Heart left ventricle (tissue), 16 donors: Measurements from ENCODE around the gene MROH7. TPM values are rescaled to one million over a fixed set of nuclear protein-coding genes. Genes with fewer than 3 reads are reported as not detected.
"Not testable (repeated sequence)": the region's sequence is repeated elsewhere in the genome, so short reads cannot be mapped to it uniquely, and the experiment has no call there.

Source experiments
- ATAC-seq, 4 donors: fragments of 200-7000 bp; cut with Tn5 transposase; one replicate each; pipeline ENCODE4 v1.9.1; 2020 to 2022; ENCODE audit warnings: moderate library complexity in 4 of 4, mild to moderate bottlenecking in 3 of 4, moderate number of reproducible peaks in 1 of 4
- DNase-seq, 5 donors: peaks; one replicate each; pipeline ENCODE4 v3.0.0-alpha.2; 2020
- H3K27ac ChIP-seq, 12 donors: fragments of 200-600 bp; sonication (generic) in 4 of 12; one replicate each; pipeline versions ENCODE4 v1.5.0 to v1.8.0; 2016 to 2022; ENCODE audit warnings: mild to moderate bottlenecking in 2 of 12
- H3K27me3 ChIP-seq, 9 donors: fragments of 200-600 bp; sonication (generic) in 2 of 9; one replicate each; pipeline versions ENCODE4 v1.5.1 to v1.8.0; 2016 to 2022; ENCODE audit warnings: mild to moderate bottlenecking in 3 of 9
- H3K36me3 ChIP-seq, 9 donors: fragments of 200-600 bp; sonication (generic) in 2 of 9; one replicate each; pipeline versions ENCODE4 v1.5.0 to v1.8.0; 2018 to 2022; ENCODE audit warnings: mild to moderate bottlenecking in 2 of 9
- H3K4me1 ChIP-seq, 12 donors: fragments of 200-600 bp; sonication (generic) in 4 of 12; one replicate each; pipeline versions ENCODE4 v1.5.0 to v1.8.0; 2016 to 2022; ENCODE audit warnings: mild to moderate bottlenecking in 3 of 12
- H3K4me3 ChIP-seq, 12 donors: fragments of 200-600 bp; sonication (generic) in 4 of 12; one replicate each; pipeline versions ENCODE4 v1.5.0 to v1.8.0; 2017 to 2022; ENCODE audit warnings: mild to moderate bottlenecking in 9 of 12, moderate library complexity in 4 of 12
- H3K9me3 ChIP-seq, 12 donors: fragments of 200-600 bp; sonication (generic) in 4 of 12; one replicate each; pipeline versions ENCODE4 v1.5.0 to v1.8.0; 2016 to 2022; ENCODE audit warnings: mild to moderate bottlenecking in 1 of 12
- POLR2A ChIP-seq, 2 donors: fragments of 450-650 bp; IDR thresholded peaks; one replicate each; pipeline ENCODE4 v1.6.1; 2017; ENCODE audit warnings: antibody characterized with exemption in 2 of 2, mild to moderate bottlenecking in 2 of 2, moderate library complexity in 2 of 2
- WGBS, 4 donors: extraction: QIAGEN DNeasy Blood & Tissue Kit in 2 of 4; methylation state at CpG; one replicate each; pipeline versions ENCODE4 v1.1.5 to v1.1.7; 2013 to 2018; 5-methylcytosine and 5-hydroxymethylcytosine counted together
- intact Hi-C, 10 donors: fragments of 100-400 bp; cut with DNase I; formaldehyde crosslinking; loops; one replicate each; pipeline versions ENCODE4 v1.11.1 to v1.14.2; 2022
- polyA plus RNA-seq, 2 donors: library from polyadenylated mRNA; stranded (reverse); fragments of 200-250 nt; gene quantifications; one replicate each; pipeline ENCODE4 v1.2.3, GENCODE V29; 2013
- total RNA-seq, 9 donors: library from RNA; depleted of rRNA in 2 of 9; stranded (reverse); fragments of >200 nt in 2 of 9; fragmentation: NEBNext Ultra II Directional in 3 of 9; extraction: Animal tissue kit (Norgen Biotek cat#: 25700) in 3 of 9; gene quantifications; one replicate each; pipeline versions ENCODE4 v1.1.0 to v1.2.4, GENCODE V29; 2016 to 2023
- TF ChIP-seq, protein P1 (sequence below), 12 donors: fragments of 200-600 bp; sonication (generic) in 4 of 12; IDR thresholded peaks; one replicate each; pipeline versions ENCODE4 v1.5.0 to v1.8.0; 2018 to 2022; ENCODE audit warnings: antibody characterized with exemption in 12 of 12, mild to moderate bottlenecking in 5 of 12
- donor health status: ischemic (EF 13 %, LVEDD 7.1; RV severe dilation, severe dysfunction).
- donor health status: healthy with polysubstance abuse.
- donor health status: DM: no; HTN: yes; CAD: no.
- donor health status: DM: no; HTN: no; CAD: no.
- donor health status: ischemic (EF 25% LVEDD 6.9; RV normal size, moderate dysfunction).
- donor health status: ischemic (EF 25% LVEDD 5.7; RV mildly dilated, moderate dysfunction).
- donor health status: healthy.
- donor health status: DM: yes; HTN: yes; CAD: no.
- donor health status: ischemic (EF 35%, LVEDD 5.7; RV mildly dilated, moderate dysfunction).
- donor health status: nonischemic (EF 11% LVEDD 7.7; RV severe dilation, severe dysfunction).
- donor health status: DM: yes; HTN: yes; CAD: no.
- donor health status: PGD.
- donor health status: ischemic (EF 29% LVEDD 5.4; RV normal size, mild dysfunction).
- donor health status: nonischemic (EF 23%, LVEDD 6.1; RV moderate dilation, normal function).

MROH7 gene
- total and polyA plus RNA-seq, 11 donors = 2.3 to 18.6 (median 9.2) TPM

DNA sequence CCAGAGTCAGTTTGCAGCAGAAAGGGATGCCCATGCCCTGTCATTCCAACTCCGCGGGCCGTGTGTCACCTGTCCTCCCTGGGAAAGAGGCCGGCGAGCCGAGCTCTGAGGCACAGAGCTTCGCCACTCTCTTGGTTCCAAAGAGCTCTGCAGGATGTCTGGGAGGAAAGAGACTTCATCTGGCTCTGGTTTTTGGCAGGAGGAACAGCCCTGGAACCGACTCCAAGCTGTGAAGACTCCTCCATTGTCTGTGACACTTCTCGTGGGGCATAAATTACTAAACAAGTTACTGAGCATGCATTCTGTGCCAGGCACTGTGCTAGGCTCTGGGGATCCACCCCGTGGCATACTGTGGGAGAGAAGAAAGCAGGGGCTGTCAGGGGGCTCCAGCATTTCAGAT is 14.4 kb upstream of the MROH7 start:
- TF ChIP-seq, protein P1, sequence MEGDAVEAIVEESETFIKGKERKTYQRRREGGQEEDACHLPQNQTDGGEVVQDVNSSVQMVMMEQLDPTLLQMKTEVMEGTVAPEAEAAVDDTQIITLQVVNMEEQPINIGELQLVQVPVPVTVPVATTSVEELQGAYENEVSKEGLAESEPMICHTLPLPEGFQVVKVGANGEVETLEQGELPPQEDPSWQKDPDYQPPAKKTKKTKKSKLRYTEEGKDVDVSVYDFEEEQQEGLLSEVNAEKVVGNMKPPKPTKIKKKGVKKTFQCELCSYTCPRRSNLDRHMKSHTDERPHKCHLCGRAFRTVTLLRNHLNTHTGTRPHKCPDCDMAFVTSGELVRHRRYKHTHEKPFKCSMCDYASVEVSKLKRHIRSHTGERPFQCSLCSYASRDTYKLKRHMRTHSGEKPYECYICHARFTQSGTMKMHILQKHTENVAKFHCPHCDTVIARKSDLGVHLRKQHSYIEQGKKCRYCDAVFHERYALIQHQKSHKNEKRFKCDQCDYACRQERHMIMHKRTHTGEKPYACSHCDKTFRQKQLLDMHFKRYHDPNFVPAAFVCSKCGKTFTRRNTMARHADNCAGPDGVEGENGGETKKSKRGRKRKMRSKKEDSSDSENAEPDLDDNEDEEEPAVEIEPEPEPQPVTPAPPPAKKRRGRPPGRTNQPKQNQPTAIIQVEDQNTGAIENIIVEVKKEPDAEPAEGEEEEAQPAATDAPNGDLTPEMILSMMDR (IDR thresholded peaks at IDR 0.05) = no peak
- no peak for TF ChIP-seq POLR2A (IDR thresholded peaks at IDR 0.05)
- Histone ChIP-seq H3K27me3 (no peaks in the 10 kb centered on the region), H3K9me3 (no peaks in the 10 kb centered on the region), H3K36me3 (no peaks in the 10 kb centered on the region), H3K4me3 (no peak overlapping the region), H3K27ac (no peak overlapping the region), H3K4me1 (peaks cover 0 to 7% (median 1%) of the 10 kb centered on the region in 12 donors)
- ATAC-seq = no peak
- no peak for DNase-seq
- intact Hi-C loops = no loop called here
- WGBS, 4 donors = 66 to 68% methylated on average over 9 to 10 of the region's 10 CpGs; no CpG with 5 or more reads in 2 of the 4 donors

- H3K27me3 ChIP-seq, H3K9me3 ChIP-seq, H3K4me1 ChIP-seq, DNase-seq, H3K4me3 ChIP-seq, H3K27ac ChIP-seq, intact Hi-C loops, ATAC-seq: not testable (repeated sequence)
- peaks cover 0 to 15% (median 3%) of the 10 kb centered on the region in 9 donors for H3K36me3 ChIP-seq
- 84 to 94% (median 88%) methylated on average over 7 of the region's 7 CpGs for WGBS, 4 donors
These were observed 5.8 kb upstream of the MROH7 start for GRCh38 chr1:54635804-54636203.

- H3K27ac ChIP-seq, H3K27me3 ChIP-seq, ATAC-seq, H3K4me3 ChIP-seq, H3K4me1 ChIP-seq, H3K9me3 ChIP-seq, DNase-seq, intact Hi-C loops: not testable (repeated sequence)
- peaks cover 0 to 15% (median 3%) of the 10 kb centered on the region in 9 donors for H3K36me3 ChIP-seq
- WGBS, 4 donors = 49 to 68% (median 55%) methylated on average over 14 of the region's 14 CpGs
These were observed 4.8 kb upstream of the MROH7 start for GRCh38 chr1:54636461-54637446.

DNA sequence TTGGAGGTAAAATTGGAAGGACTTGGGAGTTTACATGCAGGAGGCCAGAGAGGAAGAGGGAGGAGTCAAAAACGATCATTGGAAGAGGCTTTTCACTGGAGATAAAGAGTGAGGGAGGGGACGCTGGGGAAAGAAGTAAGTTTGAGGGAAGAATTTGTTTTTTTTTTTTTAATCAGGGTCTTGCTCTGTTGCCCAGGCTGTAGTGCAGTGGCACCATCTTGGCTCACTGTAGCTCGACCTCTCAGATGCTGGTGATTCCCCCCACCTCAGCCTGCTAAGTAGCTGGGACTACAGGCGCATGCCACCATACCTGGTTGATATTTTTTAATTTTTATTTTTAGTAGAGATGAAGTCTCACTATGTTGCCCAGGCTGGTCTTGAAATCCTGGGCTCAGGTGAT is 1.2 kb upstream of the MROH7 start:
- ATAC-seq (no peak), DNase-seq (no peak)
- no peaks in the 10 kb centered on the region for H3K27me3 ChIP-seq
- peaks cover 0 to 7% (median 0%) of the 10 kb centered on the region in 9 donors for H3K36me3 ChIP-seq
- intact Hi-C loops = no loop called here
- no peak for TF ChIP-seq POLR2A (IDR thresholded peaks at IDR 0.05)
- TF ChIP-seq, protein P1 (IDR thresholded peaks at IDR 0.05) = no peak
- H3K27ac ChIP-seq = no peak overlapping the region
- H3K4me3 ChIP-seq = no peak overlapping the region
- H3K9me3 ChIP-seq = peaks cover 0 to 22% (median 9%) of the 10 kb centered on the region in 12 donors
- 59 to 71% (median 64%) methylated on average over 4 of the region's 4 CpGs for WGBS, 4 donors
- H3K4me1 ChIP-seq = peaks cover 0 to under 1% (median 0%) of the 10 kb centered on the region in 12 donors

DNA sequence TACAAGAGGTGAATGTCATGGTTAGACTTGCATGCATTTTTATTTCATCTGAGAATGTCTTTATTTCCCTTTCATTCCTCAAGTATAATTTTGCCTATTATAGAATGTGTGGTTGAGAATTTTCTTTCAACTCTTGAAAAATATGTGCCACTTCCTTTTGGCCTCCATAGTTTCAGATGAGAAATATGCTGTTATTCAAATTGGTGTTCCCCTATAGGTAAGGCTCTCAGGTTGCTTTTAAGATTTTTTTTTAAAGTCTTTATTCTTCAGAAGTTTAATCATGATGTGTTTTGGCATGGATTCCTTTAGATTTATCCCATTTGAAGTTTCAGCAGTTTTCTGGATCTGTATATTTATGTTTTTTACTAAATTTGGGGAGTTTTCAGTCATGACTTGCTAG is 2.1 kb downstream of the MROH7 start:
- DNase-seq = no peak
- intact Hi-C loops = no loop called here
- Histone ChIP-seq H3K4me1 (peaks cover 0 to 11% (median 3%) of the 10 kb centered on the region in 12 donors), H3K9me3 (peaks cover 0 to 22% (median 9%) of the 10 kb centered on the region in 12 donors), H3K27ac (no peak overlapping the region), H3K27me3 (no peaks in the 10 kb centered on the region), H3K36me3 (no peaks in the 10 kb centered on the region), H3K4me3 (no peak overlapping the region)
- no peak for ATAC-seq
- TF ChIP-seq POLR2A (IDR thresholded peaks at IDR 0.05) = no peak
- TF ChIP-seq, protein P1 (IDR thresholded peaks at IDR 0.05) = no peak
